SK-N-MC (cell line): ENCODE results near the gene AFF2.

Experiments
- DNase-seq: peaks from one replicate; pipeline ENCODE4 v3.0.0-alpha.2; 2011; ENCODE audit warnings: low read depth, low spot score
- H3K27ac ChIP-seq: fragments of 200-600 bp; sonication (generic); 2 replicates; pipeline ENCODE4 v1.5.1; 2016; ENCODE audit warnings: mixed run types
- H3K36me3 ChIP-seq: fragments of 200-600 bp; sonication (generic); 2 replicates; pipeline ENCODE4 v1.6.1; 2017; ENCODE audit warnings: antibody characterized with exemption, low read length, mixed read lengths; ENCODE audit not compliant: insufficient read depth
- H3K4me3 ChIP-seq: fragments of 200-600 bp; sonication (generic); 2 replicates; pipeline ENCODE4 v1.5.1; 2016
- H3K9ac ChIP-seq: fragments of 200-600 bp; sonication (generic); 2 replicates; pipeline ENCODE4 v1.8.0; 2017; ENCODE audit warnings: mixed run types, mixed read lengths; ENCODE audit not compliant: insufficient read length
- H3K9me3 ChIP-seq: fragments of 200-600 bp; sonication (generic); 2 replicates; pipeline ENCODE4 v1.6.1; 2017; ENCODE audit warnings: low read depth, mild to moderate bottlenecking, antibody characterized with exemption, low read length, moderate library complexity, mixed read lengths
- EZH2 ChIP-seq: fragments of 200-600 bp; sonication (generic); IDR thresholded peaks from one replicate; pipeline ENCODE4 v1.6.1; 2017; ENCODE audit warnings: antibody characterized with exemption
- FOXP2 ChIP-seq: optimal IDR thresholded peaks from 2 replicates; pipeline ENCODE3; 2011; ENCODE audit warnings: mild to moderate bottlenecking, moderate library complexity; ENCODE audit not compliant: insufficient read depth; ENCODE audit errors: extremely low read length, control extremely low read depth
- POLR2AphosphoS5 ChIP-seq: IDR thresholded peaks from 2 replicates; pipeline ENCODE4 v1.6.1; 2012; ENCODE audit warnings: mild to moderate bottlenecking, low read depth, low read length, borderline replicate concordance

The AFF2 gene

DNA sequence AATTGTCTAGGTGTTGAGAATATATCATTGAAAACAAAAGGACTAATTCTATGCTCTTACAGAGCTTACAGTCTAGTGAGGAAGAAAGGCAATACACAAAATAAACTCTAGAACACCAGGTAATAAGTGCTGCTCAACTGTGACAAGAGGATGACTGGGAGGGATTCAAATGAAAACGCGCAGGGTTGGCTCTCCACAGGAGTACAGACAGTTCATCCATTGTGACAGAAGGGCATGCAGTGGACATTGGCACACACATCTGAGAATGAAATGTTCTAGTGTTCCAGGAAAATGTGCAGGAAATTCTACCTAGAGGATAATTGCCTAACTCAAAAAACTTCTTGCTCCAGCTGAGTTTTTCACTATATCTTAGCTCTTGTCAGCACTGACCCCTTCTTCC lies 512.7 kb downstream of the AFF2 start:
- H3K9ac ChIP-seq, result no peak overlapping the region
- DNase-seq, result no peak
- H3K36me3 ChIP-seq, result no peaks in the 10 kb centered on the region
- H3K4me3 ChIP-seq, result no peak overlapping the region
- TF ChIP-seq FOXP2, result no peak
- TF ChIP-seq POLR2AphosphoS5, result no peak
- no peak for TF ChIP-seq EZH2
- H3K27ac ChIP-seq, result no peak overlapping the region
- no peaks in the 10 kb centered on the region for H3K9me3 ChIP-seq

DNA sequence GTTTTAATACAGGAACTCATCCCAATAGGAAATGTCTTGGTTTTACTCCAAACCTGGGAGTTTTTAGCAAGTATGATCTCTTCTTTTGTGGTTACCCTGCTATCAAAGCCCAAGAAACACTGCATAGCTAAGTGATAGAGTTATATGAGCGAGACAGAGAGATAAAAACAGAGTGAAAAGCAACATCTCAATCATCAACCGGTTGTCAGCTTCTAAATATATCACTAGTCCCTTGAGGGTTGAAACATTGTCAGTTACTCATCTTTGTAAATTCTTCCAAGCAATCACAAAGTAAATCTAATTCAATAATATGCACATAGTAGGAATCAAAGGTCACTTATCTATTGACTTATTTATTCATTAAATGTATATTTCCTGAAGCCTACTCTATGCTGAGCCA lies 520.7 kb downstream of the AFF2 start:
- no peaks in the 10 kb centered on the region for H3K9me3 ChIP-seq
- TF ChIP-seq EZH2, result no peak
- no peak for TF ChIP-seq POLR2AphosphoS5
- TF ChIP-seq FOXP2, result no peak
- DNase-seq, result no peak
- H3K4me3 ChIP-seq, result no peak overlapping the region
- no peaks in the 10 kb centered on the region for H3K36me3 ChIP-seq
- H3K9ac ChIP-seq, result no peak overlapping the region
- no peak overlapping the region for H3K27ac ChIP-seq

DNA sequence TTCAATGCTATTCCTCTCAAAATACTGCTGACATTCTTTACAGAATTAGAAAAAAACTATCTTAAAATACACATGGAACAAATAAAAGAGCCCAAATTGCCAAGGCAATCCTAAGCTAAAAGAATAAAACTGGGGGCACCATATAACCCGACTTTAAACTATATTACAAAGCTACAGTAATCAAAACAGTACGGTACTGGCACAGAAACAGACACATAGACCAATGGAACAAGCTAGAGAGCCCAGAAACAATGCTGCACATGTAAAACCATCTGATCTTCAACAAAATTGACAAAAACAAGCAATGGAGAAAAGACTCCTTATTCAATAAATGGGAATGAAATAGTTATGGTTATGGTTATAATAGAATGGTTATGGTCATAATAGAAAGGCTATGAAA lies 522.1 kb downstream of the AFF2 start:
- TF ChIP-seq POLR2AphosphoS5, result no peak
- no peak for TF ChIP-seq EZH2
- TF ChIP-seq FOXP2, result no peak
- no peak for DNase-seq
- Histone ChIP-seq H3K9ac (no peak overlapping the region), H3K27ac (no peak overlapping the region), H3K9me3 (no peaks in the 10 kb centered on the region), H3K36me3 (no peaks in the 10 kb centered on the region), H3K4me3 (no peak overlapping the region)

DNA sequence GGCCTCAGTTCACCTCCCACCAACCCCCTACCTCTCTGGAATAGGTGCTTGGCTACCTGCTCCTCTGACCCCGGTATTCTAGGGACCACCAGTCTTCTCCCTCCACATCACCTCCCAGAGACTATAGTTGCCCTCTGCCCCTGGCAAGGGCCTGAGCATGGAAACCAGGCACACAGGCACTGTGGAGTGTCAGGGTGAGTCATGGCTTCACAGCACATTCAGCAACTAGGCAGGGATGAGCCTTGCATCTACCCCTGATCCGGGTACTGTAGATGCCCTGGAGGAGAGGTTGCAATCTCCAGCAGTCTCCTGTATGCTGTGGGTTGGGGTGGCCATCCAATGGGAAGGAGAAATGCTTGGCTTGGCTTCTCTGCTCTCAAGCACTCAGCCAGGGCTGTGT lies 532.0 kb downstream of the AFF2 start:
- TF ChIP-seq POLR2AphosphoS5, result no peak
- TF ChIP-seq FOXP2, result no peak
- no peak for TF ChIP-seq EZH2
- H3K27ac ChIP-seq, result no peak overlapping the region
- H3K4me3 ChIP-seq, result no peak overlapping the region

DNA sequence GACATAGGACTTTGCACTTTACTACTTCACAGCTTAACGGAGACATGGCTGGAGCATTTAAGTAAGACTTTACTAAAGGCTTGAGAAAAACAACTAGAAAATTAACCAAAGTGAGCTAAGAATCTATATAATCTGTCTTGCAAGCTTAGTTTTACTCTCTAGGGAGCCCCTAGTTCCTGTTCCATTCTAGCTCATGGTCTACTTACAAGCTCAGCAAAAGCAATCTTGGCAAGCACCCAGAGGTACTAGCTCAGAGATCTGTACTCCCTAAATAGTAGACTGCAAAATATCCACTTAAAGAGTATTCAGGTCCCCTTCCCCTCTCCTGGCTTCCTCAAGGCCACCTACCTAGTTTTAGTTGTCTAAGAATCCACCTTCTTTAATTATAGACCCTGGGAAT lies 535.7 kb downstream of the AFF2 start:
- H3K4me3 ChIP-seq, result no peak overlapping the region
- TF ChIP-seq EZH2 (no peak), POLR2AphosphoS5 (no peak), FOXP2 (no peak)
- H3K9ac ChIP-seq, result no peak overlapping the region
- H3K27ac ChIP-seq, result no peak overlapping the region
- no peak for DNase-seq
- no peaks in the 10 kb centered on the region for H3K36me3 ChIP-seq
- H3K9me3 ChIP-seq, result no peaks in the 10 kb centered on the region

More for the DNA sequence above, 532.0 kb downstream of the AFF2 start:
- Histone ChIP-seq H3K9ac (no peak overlapping the region), H3K9me3 (no peaks in the 10 kb centered on the region), H3K36me3 (no peaks in the 10 kb centered on the region)
- no peak for DNase-seq

DNA sequence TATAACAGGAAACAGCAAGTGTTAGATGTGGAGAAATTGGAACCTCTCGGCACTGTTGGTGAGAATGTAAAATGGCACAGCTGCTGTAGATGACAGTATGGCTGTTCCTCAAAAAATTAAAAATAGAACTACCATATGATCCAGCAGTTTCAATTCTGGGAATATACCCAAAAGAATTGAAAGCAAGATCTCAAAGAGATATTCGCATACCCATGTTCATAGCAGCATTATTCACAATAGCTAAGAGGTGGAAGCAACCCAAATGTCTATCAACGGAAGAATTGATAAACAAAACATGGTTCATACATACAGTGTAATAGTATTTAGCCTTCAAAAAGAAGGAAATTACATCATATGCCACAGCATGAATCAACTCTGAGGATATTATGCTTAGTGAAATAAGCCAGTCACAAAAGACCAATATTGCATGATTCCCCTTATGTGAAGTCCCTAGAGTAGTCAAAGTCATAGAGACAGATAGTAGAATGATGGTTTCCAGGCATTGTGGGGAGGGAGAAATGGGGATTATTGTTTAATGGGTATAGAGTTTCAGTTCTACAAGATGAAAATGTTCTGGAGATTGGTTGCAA lies 537.0 kb downstream of the AFF2 start:
- TF ChIP-seq FOXP2 (no peak), POLR2AphosphoS5 (no peak), EZH2 (no peak)
- H3K27ac ChIP-seq, result no peak overlapping the region
- no peaks in the 10 kb centered on the region for H3K9me3 ChIP-seq
- no peak for DNase-seq
- no peaks in the 10 kb centered on the region for H3K36me3 ChIP-seq
- H3K9ac ChIP-seq, result no peak overlapping the region
- H3K4me3 ChIP-seq, result no peak overlapping the region

DNA sequence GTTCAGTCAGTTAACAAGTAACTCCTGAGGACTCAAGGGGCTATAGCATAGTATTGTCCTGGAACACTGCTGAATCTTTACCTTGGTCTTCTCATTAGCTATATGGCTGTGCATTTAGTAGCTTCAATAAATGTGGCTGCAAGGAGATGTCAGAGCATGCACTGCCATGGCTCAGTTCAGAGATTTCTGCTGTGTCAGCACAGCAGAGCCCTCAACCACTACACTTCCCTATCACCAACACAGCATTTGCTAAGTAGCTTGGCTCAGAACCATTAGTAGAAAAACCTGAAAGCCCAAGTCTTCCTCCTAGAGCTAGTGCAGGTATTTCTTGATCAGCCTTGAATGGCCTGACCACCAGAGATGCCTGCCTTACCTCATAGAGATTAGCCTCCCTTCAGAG lies 538.6 kb downstream of the AFF2 start:
- no peak overlapping the region for H3K27ac ChIP-seq
- H3K4me3 ChIP-seq, result no peak overlapping the region
- H3K9ac ChIP-seq, result no peak overlapping the region
- TF ChIP-seq FOXP2 (no peak), EZH2 (no peak), POLR2AphosphoS5 (no peak)
- H3K9me3 ChIP-seq, result no peaks in the 10 kb centered on the region
- no peaks in the 10 kb centered on the region for H3K36me3 ChIP-seq
- DNase-seq, result no peak

DNA sequence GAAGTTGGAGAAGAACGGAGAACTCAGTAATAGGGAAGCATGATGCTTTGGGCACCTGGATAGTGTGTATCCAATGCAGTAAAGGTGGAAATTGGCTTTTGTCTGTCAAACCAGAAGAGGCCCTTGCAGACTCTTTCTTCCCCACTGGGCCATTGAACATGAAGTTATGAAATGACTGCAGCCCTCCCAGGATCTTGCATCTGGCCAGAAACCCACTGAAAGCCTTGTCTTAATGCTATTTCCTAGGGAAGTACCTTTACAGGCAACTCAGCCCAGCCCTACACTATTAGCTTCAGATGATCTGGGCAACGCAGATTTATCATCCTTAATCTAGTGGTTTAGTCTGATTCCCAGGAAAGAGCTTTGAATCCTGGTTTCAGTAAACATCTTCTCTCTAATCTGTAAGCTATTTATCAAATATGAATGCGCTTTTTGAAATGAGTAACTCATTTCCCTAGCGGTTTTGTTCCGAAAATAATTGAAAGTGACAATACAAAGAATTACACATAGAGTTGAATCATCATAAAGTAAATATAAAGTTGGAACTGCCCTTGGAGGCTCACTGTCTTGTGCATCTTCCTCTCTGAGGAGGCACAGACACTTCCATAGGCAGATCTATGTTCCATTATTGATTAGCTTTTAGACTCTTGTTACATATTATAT lies 540.6 kb downstream of the AFF2 start:
- TF ChIP-seq POLR2AphosphoS5, result no peak
- no peak for TF ChIP-seq EZH2
- TF ChIP-seq FOXP2, result no peak
- DNase-seq, result no peak
- H3K4me3 ChIP-seq, result no peak overlapping the region

More for the DNA sequence above, 540.6 kb downstream of the AFF2 start:
- no peaks in the 10 kb centered on the region for H3K36me3 ChIP-seq
- H3K9ac ChIP-seq, result no peak overlapping the region
- H3K27ac ChIP-seq, result no peak overlapping the region
- H3K9me3 ChIP-seq, result no peaks in the 10 kb centered on the region
